ENCODE data around the gene BTN2A1. TPM values are rescaled to one million over a fixed set of nuclear protein-coding genes. Genes with fewer than 3 reads are reported as not detected.

BTN2A1 gene
- total and polyA plus RNA-seq, 10 of the 15 experiments (the other 5 are each of a cell fraction or from before 2014, with no cell fraction given): 8.2 to 28.0 (median 15.8) TPM

DNA sequence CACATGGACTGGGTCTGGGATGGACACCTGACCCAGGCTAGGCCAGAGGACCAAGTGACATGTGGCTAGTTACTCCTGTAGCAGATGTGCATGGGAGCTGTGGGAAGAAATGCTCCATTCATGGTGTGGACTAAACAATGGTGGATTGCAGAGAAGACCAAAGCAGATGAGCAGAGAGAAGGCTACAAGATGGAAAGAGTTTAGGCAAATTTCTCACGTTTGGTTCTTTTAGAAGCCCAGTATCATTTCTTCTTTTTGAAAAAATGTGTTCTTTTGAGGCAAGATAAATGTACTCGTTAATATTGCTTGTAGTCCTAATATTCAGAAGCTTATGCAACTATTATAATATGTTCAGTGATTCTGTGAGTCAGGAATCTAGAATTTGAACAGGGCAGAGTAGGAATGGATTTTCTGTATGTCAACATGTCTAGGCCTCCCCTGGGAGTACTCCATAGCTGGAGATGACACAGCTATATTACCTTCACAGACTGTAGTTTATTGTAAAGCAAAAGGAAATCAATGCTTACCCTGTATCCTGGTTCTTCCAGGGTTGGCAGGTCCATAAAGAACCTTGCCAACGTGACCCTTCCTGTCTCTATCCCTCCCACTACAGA lies 2.3 kb upstream of the BTN2A1 start:
- ATAC-seq (no peak), DNase-seq (ENCODE audit: low read depth, low spot score) (no peak), FAIRE-seq (no peak)
- intact Hi-C loops (cut with micrococcal nuclease; ENCODE audit: unreplicated experiment): no loop called here
- ChIA-PET RAD21 (ENCODE audit: unreplicated experiment) (no interaction called here), SMC1A (ENCODE audit: uncharacterized antibody, unreplicated experiment) (interaction anchor here (0.6 to 2.9 kb wide), 7 partner anchors 9 to 82 kb away, joined by 3 to 25 read pairs (median 4); partner anchors contain the start of gene BTN2A2), POLR2A (interaction anchor here (0.5 to 2.6 kb wide), 5 partner anchors 9 to 197 kb away, joined by 3 to 21 read pairs (median 4); no protein-coding TSS in a partner anchor), CTCF (interaction anchor here (1.4 kb wide), 1 partner anchor 10 kb away, joined by 3 read pairs; no protein-coding TSS in a partner anchor)
- H3K36me3 ChIP-seq (ENCODE audit: control insufficient read depth in 2 of 2, insufficient read depth in 2 of 2, low read length in 1 of 2): peaks cover 1 to 16% of the 10 kb centered on the region in 2 experiments
- no peaks in the 10 kb centered on the region for H3K27me3 ChIP-seq (replicated peaks in 1 of 2; ENCODE audit: control insufficient read depth in 2 of 2, insufficient read depth in 2 of 2, low read length in 1 of 2)
- TF ChIP-seq RBBP5 (conservative IDR thresholded peaks at IDR 0.05) (no peak), NFYA (IDR thresholded peaks at IDR 0.05; ENCODE audit: borderline replicate concordance, low read depth, low read length) (no peak), CREM (IDR thresholded peaks at IDR 0.05; ENCODE audit: low read depth) (no peak), ZNF24 (IDR thresholded peaks at IDR 0.05) (peak; percentile 54; the same call in 1 of the 2 replicates), BMI1 (IDR thresholded peaks at IDR 0.05; ENCODE audit: borderline replicate concordance) (no peak), ASH2L (IDR thresholded peaks at IDR 0.05; ENCODE audit: borderline replicate concordance, low read depth) (no peak)
- TF ChIP-seq, protein P1, sequence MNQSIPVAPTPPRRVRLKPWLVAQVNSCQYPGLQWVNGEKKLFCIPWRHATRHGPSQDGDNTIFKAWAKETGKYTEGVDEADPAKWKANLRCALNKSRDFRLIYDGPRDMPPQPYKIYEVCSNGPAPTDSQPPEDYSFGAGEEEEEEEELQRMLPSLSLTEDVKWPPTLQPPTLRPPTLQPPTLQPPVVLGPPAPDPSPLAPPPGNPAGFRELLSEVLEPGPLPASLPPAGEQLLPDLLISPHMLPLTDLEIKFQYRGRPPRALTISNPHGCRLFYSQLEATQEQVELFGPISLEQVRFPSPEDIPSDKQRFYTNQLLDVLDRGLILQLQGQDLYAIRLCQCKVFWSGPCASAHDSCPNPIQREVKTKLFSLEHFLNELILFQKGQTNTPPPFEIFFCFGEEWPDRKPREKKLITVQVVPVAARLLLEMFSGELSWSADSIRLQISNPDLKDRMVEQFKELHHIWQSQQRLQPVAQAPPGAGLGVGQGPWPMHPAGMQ (IDR thresholded peaks at IDR 0.05; ENCODE audit: borderline replicate concordance): no peak
- TF ChIP-seq, protein P2, sequence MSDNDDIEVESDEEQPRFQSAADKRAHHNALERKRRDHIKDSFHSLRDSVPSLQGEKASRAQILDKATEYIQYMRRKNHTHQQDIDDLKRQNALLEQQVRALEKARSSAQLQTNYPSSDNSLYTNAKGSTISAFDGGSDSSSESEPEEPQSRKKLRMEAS (IDR thresholded peaks at IDR 0.05; ENCODE audit: low read depth, low read length): no peak
- H3K4me3 ChIP-seq: no peak overlapping the region
- H3K79me2 ChIP-seq (ENCODE audit: control insufficient read depth, insufficient read depth, low read length): peaks cover 27% of the 10 kb centered on the region
- WGBS (ENCODE audit: insufficient coverage, insufficient replicate concordance, low lambda C conversion rate, missing lambda C conversion rate): 53% methylated on average over 3 of the region's 3 CpGs
- no TSS peak for BruUV-seq (replicated peaks)
- in situ Hi-C loops (cut with MboI): no loop called here
- no peak overlapping the region for H3K27ac ChIP-seq (ENCODE audit: control insufficient read depth, insufficient read depth)
- H2AFZ ChIP-seq (ENCODE audit: control insufficient read depth, low read depth, low read length): no peak overlapping the region
- H3K4me1 ChIP-seq (ENCODE audit: control insufficient read depth, insufficient read depth, low read length): peaks cover 16% of the 10 kb centered on the region
- no peak overlapping the region for H3K9ac ChIP-seq (ENCODE audit: control insufficient read depth, insufficient read depth, low read length)
- no peak overlapping the region for H3K4me2 ChIP-seq (ENCODE audit: control insufficient read depth, insufficient read depth)
- no peaks in the 10 kb centered on the region for H4K20me1 ChIP-seq (ENCODE audit: control insufficient read depth, insufficient read depth)
- H3K9me3 ChIP-seq (replicated peaks; ENCODE audit: control insufficient read depth, insufficient read depth, low read length): no peaks in the 10 kb centered on the region

Measured in GM12878 (cell line).